Measurements from ENCODE around the gene TMEM208. TPM values are rescaled to one million over a fixed set of nuclear protein-coding genes. Genes with fewer than 3 reads are reported as not detected.

TMEM208 gene
- total RNA-seq, 6 donors from 2014 or later = 21.1 to 50.6 (median 48.5) TPM

GRCh38 chr16:67198238-67198734, 28.6 kb upstream of the TMEM208 start:
- 30 to 46% methylated on average over 9 to 10 of the region's 12 CpGs for WGBS, 2 donors
- H3K27ac ChIP-seq = peak overlapping the region in 3 of 4 donors; percentile 17 to 78 (median 73)
- no peaks in the 10 kb centered on the region for H3K9me3 ChIP-seq
- peaks cover 30 to 96% (median 85%) of the 10 kb centered on the region in 4 donors for H3K36me3 ChIP-seq
- TF ChIP-seq CTCF (IDR thresholded peaks at IDR 0.05) (peak; percentile 52 to 88 (median 72)), POLR2A (IDR thresholded peaks at IDR 0.05) (no peak)
- ATAC-seq (ENCODE audit: low FRiP score in 2 of 2) (peak; percentile 49 to 78), DNase-seq (peak; percentile 74)
- H3K27me3 ChIP-seq = no peaks in the 10 kb centered on the region
- H3K4me3 ChIP-seq = no peak overlapping the region
- peaks cover 21 to 47% (median 24%) of the 10 kb centered on the region in 4 donors for H3K4me1 ChIP-seq

GRCh38 chr16:67199011-67199807, 27.7 kb upstream of the TMEM208 start, which contains the start of gene ELMO3:
TSS of gene ELMO3 (plus strand) at chr16:67199131. CDS start at chr16:67199327, 196 bp downstream.
- ATAC-seq (ENCODE audit: low FRiP score in 2 of 2) (peak; percentile 65 to 80), DNase-seq (peak; percentile 80 to 91)
- WGBS, 2 donors = 73 to 78% methylated on average over 42 to 45 of the region's 61 CpGs
- H3K27me3 ChIP-seq = no peaks in the 10 kb centered on the region
- H3K4me3 ChIP-seq = peak within 1 kb of the TSS; percentile 0 to 54 (median 54)
- H3K27ac ChIP-seq = peak within 1 kb of the TSS; percentile 35 to 78 (median 63)
- peaks cover 12 to 37% (median 16%) of the 10 kb centered on the region in 4 donors for H3K4me1 ChIP-seq
- H3K36me3 ChIP-seq = peaks cover 35 to 97% (median 90%) of the 10 kb centered on the region in 4 donors
- no peaks in the 10 kb centered on the region for H3K9me3 ChIP-seq
- TF ChIP-seq EP300 (IDR thresholded peaks at IDR 0.05) (no peak), POLR2A (IDR thresholded peaks at IDR 0.05) (peak in 1 of 4 donors; percentile 63), POLR2AphosphoS5 (IDR thresholded peaks at IDR 0.05) (peak in 1 of 2 donors; percentile 26), CTCF (IDR thresholded peaks at IDR 0.05) (peak; percentile 27 to 65 (median 39))

- Histone ChIP-seq H3K9me3 (no peaks in the 10 kb centered on the region), H3K27ac (peak overlapping the region in 1 of 4 donors; percentile 78), H3K4me3 (peak overlapping the region in 3 of 4 donors; percentile 53 to 54 (median 54)), H3K36me3 (peaks cover 33 to 96% (median 88%) of the 10 kb centered on the region in 4 donors), H3K4me1 (peaks cover 12 to 32% (median 15%) of the 10 kb centered on the region in 4 donors), H3K27me3 (no peaks in the 10 kb centered on the region)
- peak in 1 of 2 donors; percentile 1 for ATAC-seq (ENCODE audit: low FRiP score in 2 of 2)
- DNase-seq = peak in 1 of 2 donors; percentile 79
- TF ChIP-seq EP300 (IDR thresholded peaks at IDR 0.05) = no peak
- no peak for TF ChIP-seq POLR2AphosphoS5 (IDR thresholded peaks at IDR 0.05)
- no peak for TF ChIP-seq POLR2A (IDR thresholded peaks at IDR 0.05)
- no peak for TF ChIP-seq CTCF (IDR thresholded peaks at IDR 0.05)
- 68 to 72% methylated on average over 22 of the region's 22 CpGs for WGBS, 2 donors
These were observed 27.1 kb upstream of the TMEM208 start for GRCh38 chr16:67199808-67200198.

- ATAC-seq (ENCODE audit: low FRiP score in 2 of 2) = no peak
- peaks cover 28 to 91% (median 82%) of the 10 kb centered on the region in 4 donors for H3K36me3 ChIP-seq
- no peak for TF ChIP-seq EP300 (IDR thresholded peaks at IDR 0.05)
- TF ChIP-seq POLR2AphosphoS5 (IDR thresholded peaks at IDR 0.05) = no peak
- no peak for TF ChIP-seq POLR2A (IDR thresholded peaks at IDR 0.05)
- TF ChIP-seq CTCF (IDR thresholded peaks at IDR 0.05) = no peak
These were observed 26.4 kb upstream of the TMEM208 start for GRCh38 chr16:67200491-67200890.

More at GRCh38 chr16:67200491-67200890, 26.4 kb upstream of the TMEM208 start:
- DNase-seq = no peak
- H3K27me3 ChIP-seq = no peaks in the 10 kb centered on the region
- peaks cover 12 to 32% (median 15%) of the 10 kb centered on the region in 4 donors for H3K4me1 ChIP-seq
- no peak overlapping the region for H3K27ac ChIP-seq
- H3K4me3 ChIP-seq = peak overlapping the region in 1 of 4 donors; percentile 54
- WGBS, 2 donors = 94 to 98% methylated on average over 3 to 8 of the region's 8 CpGs
- H3K9me3 ChIP-seq = no peaks in the 10 kb centered on the region
